GM23248 (cell line): Measurements from ENCODE around the gene SNRK.

Source experiments
- EZH2 ChIP-seq: fragments of 200-600 bp; sonication (generic); IDR thresholded peaks from 2 replicates; pipeline ENCODE4 v1.6.1; 2018; ENCODE audit warnings: antibody characterized with exemption, mild to moderate bottlenecking; ENCODE audit not compliant: insufficient read depth, poor library complexity, severe bottlenecking
- EZH2phosphoT487 ChIP-seq: fragments of 200-600 bp; sonication (generic); IDR thresholded peaks from 2 replicates; pipeline ENCODE4 v1.6.1; 2018; ENCODE audit warnings: antibody characterized with exemption, moderate library complexity, mild to moderate bottlenecking, low read depth; ENCODE audit not compliant: insufficient read depth

- TF ChIP-seq EZH2phosphoT487 (no peak), EZH2 (no peak)
Measured at GRCh38 chr3:43288366-43288765, 2.0 kb downstream of the SNRK start.
